Colonic mucosa (tissue), 4 donors: ENCODE measurements around the gene SLX9. TPM values are rescaled to one million over a fixed set of nuclear protein-coding genes. Genes with fewer than 3 reads are reported as not detected.

Experiments
- DNase-seq: peaks from one replicate; pipeline ENCODE4 v3.0.0-alpha.2; 2020
- H3K27ac ChIP-seq: fragments of 200-600 bp; one replicate; pipeline ENCODE4 v1.8.0; 2021
- H3K27me3 ChIP-seq: fragments of 200-600 bp; one replicate; pipeline ENCODE4 v1.8.0; 2021
- H3K36me3 ChIP-seq: fragments of 200-600 bp; one replicate; pipeline ENCODE4 v1.8.0; 2021
- H3K4me1 ChIP-seq: fragments of 200-600 bp; one replicate; pipeline ENCODE4 v1.8.0; 2021; ENCODE audit warnings: mild to moderate bottlenecking
- H3K4me3 ChIP-seq: fragments of 200-600 bp; one replicate; pipeline ENCODE4 v1.8.0; 2021
- H3K9ac ChIP-seq, 2 donors: one replicate each; pipeline ENCODE4 v1.7.0; 2013; ENCODE audit warnings: control low read depth in 2 of 2, low read depth in 2 of 2, low read length in 2 of 2
- H3K9me3 ChIP-seq: fragments of 200-600 bp; one replicate; pipeline ENCODE4 v1.8.0; 2021
- intact Hi-C: fragments of 100-400 bp; cut with DNase I; formaldehyde crosslinking; loops from one replicate; pipeline ENCODE4 v1.14.1; 2022
- total RNA-seq, 2 donors: library from RNA; stranded (reverse); fragmentation: NEBNext Ultra II Directional in 1 of 2; extraction: Animal tissue kit (Norgen Biotek cat#: 25700) in 1 of 2; gene quantifications; one replicate each; pipeline ENCODE4 v1.2.1, GENCODE V29; 2021
- TF ChIP-seq, protein P1 (sequence below): fragments of 200-600 bp; IDR thresholded peaks from one replicate; pipeline ENCODE4 v1.8.0; 2022; ENCODE audit warnings: antibody characterized with exemption, mild to moderate bottlenecking
- donor health status: healthy.
- donor health status: DM: no; HTN: no; CAD: no.
- donor health status: DM: no; HTN: no; CAD: no.

Gene SLX9
- total RNA-seq, 2 donors from 2014 or later, result 30.6 to 50.1 TPM

DNA sequence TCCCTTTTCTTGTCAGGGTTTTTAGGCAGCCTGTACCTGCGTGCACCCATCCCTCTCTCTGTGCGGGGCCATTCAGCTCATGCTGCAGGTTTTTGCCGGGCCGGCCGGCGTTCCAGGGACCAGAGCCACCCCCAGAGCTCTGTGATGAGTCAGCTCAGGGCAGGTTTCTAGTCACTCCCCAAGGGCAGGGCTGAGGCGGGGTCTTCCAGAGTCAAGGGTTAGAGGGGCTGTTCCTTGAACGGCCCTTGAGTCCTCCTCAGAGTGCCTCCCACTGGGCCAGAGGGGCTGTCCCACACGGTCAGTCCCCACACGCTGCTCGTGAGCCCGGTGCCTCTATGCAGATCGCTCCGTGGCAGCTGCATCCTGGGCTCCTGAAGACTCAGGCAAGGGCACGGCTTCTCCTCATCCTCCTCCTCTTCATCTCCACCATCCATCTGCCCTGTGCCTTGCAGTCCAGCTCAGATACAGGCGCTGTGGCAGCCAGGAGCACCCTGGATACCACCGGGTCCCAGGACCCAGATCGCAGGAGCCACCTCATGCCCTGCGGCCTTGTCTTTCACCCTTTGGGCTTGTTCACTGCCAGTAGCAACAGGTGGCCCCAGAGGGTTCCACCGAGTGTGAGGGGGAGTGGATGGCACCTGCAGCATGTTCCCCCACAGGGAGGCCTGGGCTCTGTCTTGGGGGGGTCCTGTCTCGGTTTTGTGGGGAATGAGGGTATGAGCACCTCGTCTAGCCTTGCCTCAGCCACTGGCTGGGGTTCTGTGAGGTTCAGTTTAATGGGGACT is 17.4 kb downstream of the SLX9 start:
- no peak overlapping the region for H3K9ac ChIP-seq
- no peak for DNase-seq
- H3K9me3 ChIP-seq, result no peaks in the 10 kb centered on the region
- H3K4me3 ChIP-seq, result no peak overlapping the region
- TF ChIP-seq, protein P1, sequence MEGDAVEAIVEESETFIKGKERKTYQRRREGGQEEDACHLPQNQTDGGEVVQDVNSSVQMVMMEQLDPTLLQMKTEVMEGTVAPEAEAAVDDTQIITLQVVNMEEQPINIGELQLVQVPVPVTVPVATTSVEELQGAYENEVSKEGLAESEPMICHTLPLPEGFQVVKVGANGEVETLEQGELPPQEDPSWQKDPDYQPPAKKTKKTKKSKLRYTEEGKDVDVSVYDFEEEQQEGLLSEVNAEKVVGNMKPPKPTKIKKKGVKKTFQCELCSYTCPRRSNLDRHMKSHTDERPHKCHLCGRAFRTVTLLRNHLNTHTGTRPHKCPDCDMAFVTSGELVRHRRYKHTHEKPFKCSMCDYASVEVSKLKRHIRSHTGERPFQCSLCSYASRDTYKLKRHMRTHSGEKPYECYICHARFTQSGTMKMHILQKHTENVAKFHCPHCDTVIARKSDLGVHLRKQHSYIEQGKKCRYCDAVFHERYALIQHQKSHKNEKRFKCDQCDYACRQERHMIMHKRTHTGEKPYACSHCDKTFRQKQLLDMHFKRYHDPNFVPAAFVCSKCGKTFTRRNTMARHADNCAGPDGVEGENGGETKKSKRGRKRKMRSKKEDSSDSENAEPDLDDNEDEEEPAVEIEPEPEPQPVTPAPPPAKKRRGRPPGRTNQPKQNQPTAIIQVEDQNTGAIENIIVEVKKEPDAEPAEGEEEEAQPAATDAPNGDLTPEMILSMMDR, result no peak
- H3K4me1 ChIP-seq, result no peaks in the 10 kb centered on the region
- intact Hi-C loops, result no loop called here
- no peak overlapping the region for H3K27ac ChIP-seq
- no peaks in the 10 kb centered on the region for H3K36me3 ChIP-seq
- no peaks in the 10 kb centered on the region for H3K27me3 ChIP-seq

DNA sequence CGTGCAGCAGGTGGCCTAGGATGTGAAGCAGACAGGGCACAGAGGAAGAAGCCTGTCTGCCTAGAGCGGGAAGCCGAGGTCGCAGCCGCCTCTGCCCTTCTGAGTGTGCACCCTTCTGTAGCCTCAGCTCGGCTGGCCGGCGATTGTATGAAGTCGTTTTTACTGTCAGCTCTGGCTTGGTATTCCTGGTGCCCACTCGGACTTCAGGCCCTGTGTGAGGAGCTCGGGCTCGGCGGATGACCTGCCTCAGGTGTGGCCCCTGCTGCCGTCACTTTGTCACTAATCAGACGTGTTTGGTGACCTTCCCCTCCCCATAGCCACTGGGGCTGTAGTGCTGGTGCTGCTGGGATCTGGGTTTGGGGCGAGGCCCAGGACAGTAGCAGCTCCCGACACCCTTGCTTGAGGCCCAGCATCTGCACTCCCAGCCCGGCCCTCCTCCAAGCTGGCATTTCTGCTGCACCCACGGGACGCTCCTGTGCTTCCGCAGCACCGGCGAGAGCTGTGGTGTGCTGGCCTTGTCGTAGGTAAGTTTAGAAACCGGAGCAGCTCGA is 18.1 kb downstream of the SLX9 start:
- DNase-seq, result no peak
- TF ChIP-seq, protein P1, result no peak
- H3K9ac ChIP-seq, result no peak overlapping the region
- no peak overlapping the region for H3K4me3 ChIP-seq
- H3K27me3 ChIP-seq, result no peaks in the 10 kb centered on the region
- no peak overlapping the region for H3K27ac ChIP-seq
- intact Hi-C loops, result no loop called here
- no peaks in the 10 kb centered on the region for H3K4me1 ChIP-seq
- H3K36me3 ChIP-seq, result no peaks in the 10 kb centered on the region
- no peaks in the 10 kb centered on the region for H3K9me3 ChIP-seq

DNA sequence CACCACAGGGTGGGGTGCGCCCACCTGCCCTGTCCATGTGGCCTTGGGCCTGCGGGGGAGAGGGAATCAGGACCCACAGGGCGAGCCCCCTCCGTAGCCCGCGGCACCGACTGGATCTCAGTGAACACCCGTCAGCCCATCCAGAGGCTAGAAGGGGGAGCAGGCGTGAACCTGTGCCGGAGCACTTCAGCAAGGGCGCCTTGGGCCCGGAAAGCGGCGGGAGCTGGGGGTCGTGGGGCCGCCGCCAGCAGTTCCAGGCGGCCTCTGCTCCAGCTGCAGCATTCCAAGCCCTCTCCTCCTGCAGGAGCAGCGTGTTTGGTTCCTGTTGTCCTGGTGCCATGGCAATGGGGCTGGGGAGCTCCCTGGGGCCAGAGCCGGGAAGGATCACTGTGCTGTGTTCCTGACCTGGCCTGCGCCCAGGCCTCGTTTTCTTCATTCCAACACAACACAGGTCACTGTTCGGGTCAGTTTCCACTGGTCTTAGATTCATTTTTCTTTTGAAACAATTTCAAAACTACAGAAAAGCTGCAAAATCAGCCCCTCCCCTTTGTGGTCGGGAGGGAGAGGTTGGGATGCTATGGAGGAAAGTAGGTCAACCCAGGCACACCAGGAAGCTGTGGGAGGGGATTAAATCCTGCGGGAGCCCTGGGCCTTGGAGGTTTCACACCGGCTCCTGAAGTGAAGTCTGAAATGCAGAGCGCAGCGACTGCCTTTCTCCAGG is 18.8 kb downstream of the SLX9 start:
- Histone ChIP-seq H3K36me3 (no peaks in the 10 kb centered on the region), H3K4me3 (no peak overlapping the region), H3K27me3 (no peaks in the 10 kb centered on the region), H3K4me1 (no peaks in the 10 kb centered on the region), H3K27ac (no peak overlapping the region), H3K9me3 (no peaks in the 10 kb centered on the region), H3K9ac (no peak overlapping the region)
- intact Hi-C loops, result no loop called here
- DNase-seq, result no peak
- TF ChIP-seq, protein P1, result no peak

DNA sequence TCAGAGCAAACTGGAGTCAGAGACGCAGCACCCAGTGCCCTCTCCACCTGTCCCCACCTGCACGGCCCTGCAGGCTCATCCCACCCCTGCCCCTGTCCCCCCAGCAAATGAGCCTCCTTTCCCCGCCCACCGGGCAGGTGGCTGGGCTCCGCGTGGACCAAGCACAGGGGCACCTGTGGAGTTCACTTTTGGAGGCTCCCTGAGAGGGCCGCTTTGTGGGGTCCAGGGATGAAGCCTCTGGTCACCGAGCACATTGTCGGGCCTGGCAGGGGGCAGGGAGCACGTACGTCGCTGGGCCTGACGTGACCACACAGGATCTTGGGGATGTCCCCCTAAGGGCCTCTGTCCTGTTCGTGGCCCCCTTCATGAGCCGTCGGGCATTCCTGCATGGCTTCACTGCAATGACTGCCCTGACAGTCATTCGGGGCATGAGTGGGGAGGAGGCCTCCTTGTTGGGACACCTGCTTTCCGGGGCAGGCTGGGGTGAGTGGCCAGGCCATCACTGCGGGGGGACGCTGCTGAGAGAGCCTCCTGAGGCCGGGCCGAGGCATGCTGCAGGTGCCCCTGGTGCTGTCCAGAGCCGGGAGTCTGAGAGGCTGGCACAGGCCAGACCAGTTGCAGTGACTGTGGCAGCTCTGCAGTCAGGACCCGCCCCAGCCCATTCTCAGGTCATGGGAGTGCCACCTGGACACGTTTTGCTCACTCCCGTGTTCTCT is 19.7 kb downstream of the SLX9 start:
- Histone ChIP-seq H3K4me3 (no peak overlapping the region), H3K9ac (no peak overlapping the region), H3K27ac (no peak overlapping the region), H3K9me3 (no peaks in the 10 kb centered on the region), H3K36me3 (no peaks in the 10 kb centered on the region), H3K4me1 (no peaks in the 10 kb centered on the region), H3K27me3 (no peaks in the 10 kb centered on the region)
- intact Hi-C loops, result no loop called here
- TF ChIP-seq, protein P1, result no peak
- DNase-seq, result no peak
